ENCODE measurements around the gene CBFA2T3.

GRCh38 chr16:89011909-89012621 is 35.1 kb upstream of the CBFA2T3 start:
- TF ChIP-seq CTCF (IDR thresholded peaks at IDR 0.05) (no peak), ZFX (IDR thresholded peaks at IDR 0.05; ENCODE audit: borderline replicate concordance) (no peak)

Measured in 22Rv1 (cell line).